Gastroesophageal sphincter (tissue), 4 donors: Measurements from ENCODE around the gene HMG20A. TPM values are rescaled to one million over a fixed set of nuclear protein-coding genes. Genes with fewer than 3 reads are reported as not detected.

Experiments
- ATAC-seq: fragments of 150-250 bp; one replicate; pipeline ENCODE4 v1.9.1; 2016; ENCODE audit warnings: mild to moderate bottlenecking, moderate library complexity
- H3K27ac ChIP-seq, 4 donors: fragments of 200-600 bp; sonication (generic) in 3 of 4; 1 replicate in 3 of 4; 2 replicates in 1 of 4; pipeline ENCODE4 v1.5.1; 2016 to 2019
- H3K27me3 ChIP-seq: fragments of 200-600 bp; sonication (generic); one replicate; pipeline ENCODE4 v1.5.1; 2019
- H3K36me3 ChIP-seq, 2 donors: fragments of 200-600 bp; sonication (generic); one replicate each; pipeline ENCODE4 v1.5.1; 2019; ENCODE audit warnings: control low read depth in 1 of 2
- H3K4me1 ChIP-seq, 3 donors: fragments of 200-600 bp; sonication (generic); 1 replicate in 2 of 3; 2 replicates in 1 of 3; pipeline ENCODE4 v1.5.1; 2016 to 2019; ENCODE audit warnings: control low read depth in 2 of 3
- H3K4me3 ChIP-seq, 2 donors: fragments of 200-600 bp; sonication (generic); one replicate each; pipeline ENCODE4 v1.5.1; 2019; ENCODE audit warnings: mild to moderate bottlenecking in 1 of 2, moderate library complexity in 1 of 2
- H3K9me3 ChIP-seq, 3 donors: fragments of 200-600 bp; sonication (generic); one replicate each; pipeline ENCODE4 v1.5.1; 2017 to 2019; ENCODE audit warnings: control low read depth in 2 of 3
- EP300 ChIP-seq: sonication (generic); formaldehyde crosslinking; IDR thresholded peaks from one replicate; pipeline ENCODE4 v1.6.1; 2017; ENCODE audit warnings: antibody characterized with exemption, mild to moderate bottlenecking
- POLR2A ChIP-seq, 2 donors: fragments of 450-650 bp; IDR thresholded peaks; one replicate each; pipeline ENCODE4 v1.6.1; 2017; ENCODE audit warnings: antibody characterized with exemption in 2 of 2, mild to moderate bottlenecking in 2 of 2, moderate library complexity in 1 of 2
- POLR2AphosphoS5 ChIP-seq: sonication (generic); formaldehyde crosslinking; IDR thresholded peaks from one replicate; pipeline ENCODE4 v1.6.1; 2017; ENCODE audit warnings: antibody characterized with exemption
- WGBS, 2 donors: methylation state at CpG; one replicate each; pipeline ENCODE4 v1.1.5; 2018; ENCODE audit warnings: low coverage in 1 of 2; 5-methylcytosine and 5-hydroxymethylcytosine counted together
- total RNA-seq, 4 donors: library from RNA; depleted of rRNA; stranded (reverse); fragments of >200 nt; gene quantifications; one replicate each; pipeline ENCODE4 v1.1.0, GENCODE V29; 2016
- TF ChIP-seq, protein P1 (sequence below), 4 experiments: fragments of 200-600 bp in 2 of 4; fragments of 450-650 bp in 2 of 4; sonication (generic) in 1 of 4; IDR thresholded peaks; one replicate each; pipeline ENCODE4 v1.5.1; 2017 to 2019; ENCODE audit warnings: antibody characterized with exemption in 4 of 4, mild to moderate bottlenecking in 2 of 4, moderate library complexity in 2 of 4

Gene HMG20A
- total RNA-seq, 4 donors from 2014 or later, result 23.2 to 47.9 (median 33.2) TPM

DNA sequence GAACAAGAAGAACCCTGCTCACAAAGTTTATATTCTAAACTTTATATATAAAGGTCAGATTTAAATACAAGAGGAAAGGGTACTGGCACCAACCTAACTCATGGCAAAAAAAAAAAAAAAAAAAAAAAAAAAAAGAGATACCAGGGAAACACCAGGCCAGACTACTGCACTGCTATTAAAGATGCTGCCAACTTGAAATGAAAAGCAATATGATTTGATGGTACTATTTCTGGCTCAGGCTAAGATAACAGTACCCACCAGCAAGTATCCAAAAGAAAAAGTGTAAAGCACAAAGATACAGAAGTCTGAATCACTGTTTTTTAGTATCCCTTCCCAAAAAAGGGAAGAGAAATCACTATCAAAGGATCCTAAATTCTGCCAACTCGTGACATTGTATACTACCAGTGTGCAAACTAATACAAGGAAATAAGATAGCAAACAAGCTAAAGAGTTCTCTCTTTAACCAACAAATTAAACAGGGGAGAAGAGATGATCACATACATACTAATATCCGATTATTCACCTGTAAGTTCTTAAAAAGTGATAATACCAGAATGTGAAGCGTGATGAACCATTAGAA, 29.2 kb upstream of the HMG20A start:
- no peak for ATAC-seq
- Histone ChIP-seq H3K4me3 (no peak overlapping the region), H3K4me1 (peaks cover 0 to 39% (median 4%) of the 10 kb centered on the region in 3 donors), H3K9me3 (peaks cover 0 to 9% (median 0%) of the 10 kb centered on the region in 3 donors), H3K27me3 (no peaks in the 10 kb centered on the region), H3K27ac (no peak overlapping the region), H3K36me3 (no peaks in the 10 kb centered on the region)
- TF ChIP-seq EP300 (no peak), POLR2AphosphoS5 (no peak), POLR2A (IDR thresholded peaks at IDR 0.05) (no peak)
- TF ChIP-seq, protein P1, sequence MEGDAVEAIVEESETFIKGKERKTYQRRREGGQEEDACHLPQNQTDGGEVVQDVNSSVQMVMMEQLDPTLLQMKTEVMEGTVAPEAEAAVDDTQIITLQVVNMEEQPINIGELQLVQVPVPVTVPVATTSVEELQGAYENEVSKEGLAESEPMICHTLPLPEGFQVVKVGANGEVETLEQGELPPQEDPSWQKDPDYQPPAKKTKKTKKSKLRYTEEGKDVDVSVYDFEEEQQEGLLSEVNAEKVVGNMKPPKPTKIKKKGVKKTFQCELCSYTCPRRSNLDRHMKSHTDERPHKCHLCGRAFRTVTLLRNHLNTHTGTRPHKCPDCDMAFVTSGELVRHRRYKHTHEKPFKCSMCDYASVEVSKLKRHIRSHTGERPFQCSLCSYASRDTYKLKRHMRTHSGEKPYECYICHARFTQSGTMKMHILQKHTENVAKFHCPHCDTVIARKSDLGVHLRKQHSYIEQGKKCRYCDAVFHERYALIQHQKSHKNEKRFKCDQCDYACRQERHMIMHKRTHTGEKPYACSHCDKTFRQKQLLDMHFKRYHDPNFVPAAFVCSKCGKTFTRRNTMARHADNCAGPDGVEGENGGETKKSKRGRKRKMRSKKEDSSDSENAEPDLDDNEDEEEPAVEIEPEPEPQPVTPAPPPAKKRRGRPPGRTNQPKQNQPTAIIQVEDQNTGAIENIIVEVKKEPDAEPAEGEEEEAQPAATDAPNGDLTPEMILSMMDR (IDR thresholded peaks at IDR 0.05), result no peak
- 79 to 95% methylated on average over 3 of the region's 3 CpGs for WGBS, 2 donors

DNA sequence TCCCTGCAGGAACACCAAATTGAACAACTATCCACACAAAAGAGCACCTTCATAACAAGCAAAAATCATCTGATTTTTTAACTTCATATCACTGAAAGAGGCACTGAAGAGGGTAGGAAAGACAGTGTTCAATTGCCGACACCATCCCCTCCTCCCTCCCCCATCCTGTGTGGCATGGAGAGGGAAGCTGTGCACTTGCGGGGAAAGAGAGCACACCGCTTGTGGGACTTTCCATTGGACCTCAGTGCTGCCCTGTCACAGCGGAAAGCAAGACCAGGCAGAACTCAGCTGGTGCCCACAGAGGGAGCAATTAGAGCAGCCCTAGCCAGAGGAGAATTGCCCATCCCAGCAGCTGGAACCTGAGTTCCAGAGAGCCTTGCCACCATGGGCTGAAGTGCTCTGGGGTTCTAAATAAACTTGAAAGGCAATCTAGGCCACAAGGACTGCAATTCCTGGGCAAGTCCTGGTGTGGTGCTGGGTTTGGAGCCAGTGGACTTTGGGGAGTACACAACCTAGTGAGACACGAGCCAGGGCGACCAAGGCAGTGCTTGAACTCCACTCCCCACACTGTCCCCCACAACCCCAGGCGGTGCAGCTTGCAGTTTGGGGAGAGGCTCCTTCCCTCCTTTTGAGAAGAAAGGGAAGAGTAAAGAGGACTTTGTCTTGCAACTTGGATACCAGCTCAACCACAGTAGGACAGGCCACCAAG, 27.8 kb upstream of the HMG20A start:
- no peaks in the 10 kb centered on the region for H3K36me3 ChIP-seq
- H3K27me3 ChIP-seq, result no peaks in the 10 kb centered on the region
- no peak overlapping the region for H3K27ac ChIP-seq
- peaks cover 0 to 15% (median 0%) of the 10 kb centered on the region in 3 donors for H3K9me3 ChIP-seq
- 92 to 100% methylated on average over 1 to 7 of the region's 7 CpGs for WGBS, 2 donors
- TF ChIP-seq EP300 (no peak), POLR2A (IDR thresholded peaks at IDR 0.05) (no peak), POLR2AphosphoS5 (no peak)
- TF ChIP-seq, protein P1 (IDR thresholded peaks at IDR 0.05), result no peak
- no peak overlapping the region for H3K4me3 ChIP-seq
- no peak for ATAC-seq
- peaks cover 0 to 26% (median 4%) of the 10 kb centered on the region in 3 donors for H3K4me1 ChIP-seq

DNA sequence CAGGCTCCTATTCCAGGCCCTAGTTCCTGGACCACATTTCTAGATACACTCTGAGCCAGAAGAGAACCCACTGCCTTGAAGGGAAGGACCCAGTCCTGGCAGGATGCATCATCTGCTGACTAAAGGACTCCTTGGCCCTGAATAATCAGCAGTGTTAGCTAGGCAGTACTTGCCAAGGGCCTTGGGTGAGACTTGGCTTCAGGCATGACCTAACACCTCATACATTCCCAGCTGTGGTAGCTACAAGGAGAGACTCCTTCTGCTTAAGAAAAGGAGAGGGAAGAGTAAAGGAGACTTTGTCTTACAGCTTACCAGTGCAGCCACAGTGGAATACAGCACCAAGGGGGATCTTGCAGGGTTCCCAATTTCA, 27.2 kb upstream of the HMG20A start:
- H3K4me1 ChIP-seq, result peaks cover 0 to 26% (median 4%) of the 10 kb centered on the region in 3 donors
- H3K27me3 ChIP-seq, result no peaks in the 10 kb centered on the region
- peaks cover 0 to 20% (median 0%) of the 10 kb centered on the region in 3 donors for H3K9me3 ChIP-seq
- H3K36me3 ChIP-seq, result no peaks in the 10 kb centered on the region
- H3K27ac ChIP-seq, result no peak overlapping the region
- TF ChIP-seq POLR2A (IDR thresholded peaks at IDR 0.05), result no peak
- no peak for TF ChIP-seq EP300
- TF ChIP-seq POLR2AphosphoS5, result no peak
- TF ChIP-seq, protein P1 (IDR thresholded peaks at IDR 0.05), result no peak
- ATAC-seq, result no peak
- no peak overlapping the region for H3K4me3 ChIP-seq

DNA sequence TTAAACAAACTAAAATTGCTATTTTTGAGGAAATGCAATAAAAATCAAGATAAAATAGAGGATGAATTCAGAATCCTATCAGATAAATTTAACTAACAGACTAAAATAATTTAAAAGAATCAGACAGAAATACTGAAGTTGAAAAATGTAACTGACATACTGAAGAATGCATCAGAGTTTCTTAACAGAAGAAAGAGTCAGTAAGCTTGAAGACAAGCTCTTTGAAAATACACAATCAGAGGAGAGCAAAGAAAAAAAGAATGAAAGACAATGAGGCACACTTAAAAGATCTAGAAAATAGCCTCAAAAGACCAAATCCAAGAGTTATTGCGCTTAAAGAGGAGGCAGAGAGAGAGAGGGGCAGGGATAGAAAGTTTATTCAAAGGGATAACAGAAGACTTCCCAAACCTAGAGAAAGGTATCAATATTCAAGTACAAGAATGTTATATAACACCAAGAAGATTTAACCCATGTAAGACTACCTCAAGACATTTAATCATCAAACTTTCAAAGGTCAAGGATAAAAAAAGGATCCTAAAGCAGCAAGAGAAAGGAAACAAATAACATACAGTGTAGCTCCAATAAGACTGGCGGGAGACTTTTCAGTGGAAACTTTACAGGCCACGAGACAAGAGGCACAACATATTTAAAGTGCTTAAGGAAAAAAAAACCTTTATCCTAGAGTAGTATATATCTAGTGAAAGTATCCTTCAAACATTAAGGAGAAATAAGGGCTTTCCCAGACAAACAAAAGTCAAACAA, 25.5 kb upstream of the HMG20A start:
- 100% methylated on average over 1 to 3 of the region's 3 CpGs for WGBS, 2 donors
- Histone ChIP-seq H3K4me3 (no peak overlapping the region), H3K27ac (no peak overlapping the region)

More for the DNA sequence above, 25.5 kb upstream of the HMG20A start:
- Histone ChIP-seq H3K27me3 (no peaks in the 10 kb centered on the region), H3K36me3 (no peaks in the 10 kb centered on the region), H3K9me3 (peaks cover 0 to 38% (median 4%) of the 10 kb centered on the region in 3 donors), H3K4me1 (peaks cover 0 to 23% (median 4%) of the 10 kb centered on the region in 3 donors)
- ATAC-seq, result no peak
- no peak for TF ChIP-seq EP300
- TF ChIP-seq POLR2A (IDR thresholded peaks at IDR 0.05), result no peak
- no peak for TF ChIP-seq POLR2AphosphoS5
- TF ChIP-seq, protein P1 (IDR thresholded peaks at IDR 0.05), result no peak
